22Rv1 (cell line): ENCODE data around the gene IZUMO4.

ENCODE experiments used
- ZFX ChIP-seq: fragments of 450-650 bp; IDR thresholded peaks from 2 replicates; pipeline ENCODE4 v1.6.1; 2017; ENCODE audit warnings: antibody characterized with exemption, borderline replicate concordance
- TF ChIP-seq, protein P1 (sequence below): fragments of 450-650 bp; IDR thresholded peaks from 2 replicates; pipeline ENCODE4 v1.5.1; 2017; ENCODE audit warnings: mild to moderate bottlenecking

DNA sequence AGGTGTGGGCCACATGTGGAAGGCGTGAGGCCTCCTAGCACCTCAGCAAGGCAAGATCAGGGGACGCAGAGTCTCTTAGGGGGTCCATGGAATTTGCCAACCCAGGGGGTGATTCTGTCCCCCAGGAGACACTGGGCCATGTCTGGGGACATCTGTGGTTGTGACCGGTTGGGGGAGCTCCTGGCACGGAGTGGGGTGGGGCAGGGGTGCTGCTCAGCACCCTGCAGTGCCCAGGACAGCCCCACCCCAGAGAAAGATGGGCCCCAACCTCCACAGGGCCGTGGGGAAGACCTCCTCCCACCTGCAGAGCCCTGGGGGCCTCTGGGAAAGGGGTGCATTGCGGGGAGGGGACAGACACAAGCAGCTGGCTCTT is 49.7 kb upstream of the IZUMO4 start:
- TF ChIP-seq, protein P1, sequence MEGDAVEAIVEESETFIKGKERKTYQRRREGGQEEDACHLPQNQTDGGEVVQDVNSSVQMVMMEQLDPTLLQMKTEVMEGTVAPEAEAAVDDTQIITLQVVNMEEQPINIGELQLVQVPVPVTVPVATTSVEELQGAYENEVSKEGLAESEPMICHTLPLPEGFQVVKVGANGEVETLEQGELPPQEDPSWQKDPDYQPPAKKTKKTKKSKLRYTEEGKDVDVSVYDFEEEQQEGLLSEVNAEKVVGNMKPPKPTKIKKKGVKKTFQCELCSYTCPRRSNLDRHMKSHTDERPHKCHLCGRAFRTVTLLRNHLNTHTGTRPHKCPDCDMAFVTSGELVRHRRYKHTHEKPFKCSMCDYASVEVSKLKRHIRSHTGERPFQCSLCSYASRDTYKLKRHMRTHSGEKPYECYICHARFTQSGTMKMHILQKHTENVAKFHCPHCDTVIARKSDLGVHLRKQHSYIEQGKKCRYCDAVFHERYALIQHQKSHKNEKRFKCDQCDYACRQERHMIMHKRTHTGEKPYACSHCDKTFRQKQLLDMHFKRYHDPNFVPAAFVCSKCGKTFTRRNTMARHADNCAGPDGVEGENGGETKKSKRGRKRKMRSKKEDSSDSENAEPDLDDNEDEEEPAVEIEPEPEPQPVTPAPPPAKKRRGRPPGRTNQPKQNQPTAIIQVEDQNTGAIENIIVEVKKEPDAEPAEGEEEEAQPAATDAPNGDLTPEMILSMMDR = no peak
- TF ChIP-seq ZFX = no peak
